Measurements from ENCODE around the gene PMEL. TPM values are rescaled to one million over a fixed set of nuclear protein-coding genes. Genes with fewer than 3 reads are reported as not detected.
A peak's percentile ranks its signal among the peaks of the same experiment; 100 is the strongest.
"Not testable (repeated sequence)": the region's sequence is repeated elsewhere in the genome, so short reads cannot be mapped to it uniquely, and the experiment has no call there.

Gene PMEL
- total and polyA plus RNA-seq, 9 of the 15 experiments (the other 6 are each of a cell fraction or from before 2014, with no cell fraction given) = 0.36 to 2.0 (median 0.98) TPM

- Histone ChIP-seq H3K36me3 (ENCODE audit: control insufficient read depth, insufficient read depth, low read length) (peaks cover 37% of the 10 kb centered on the region), H3K4me1 (replicated peaks in 1 of 2; ENCODE audit: control insufficient read depth in 2 of 2, insufficient read depth in 2 of 2, low read length in 2 of 2) (peaks cover 16 to 44% of the 10 kb centered on the region in 2 experiments), H3K9ac (ENCODE audit: insufficient read depth in 1 of 2, low read depth in 2 of 2, low read length in 2 of 2) (peak overlapping the region in 1 of 2 experiments; percentile 50; a peak in 1 of 4 replicates)
- in situ Hi-C loops (cut with MboI); H3K4me2 ChIP-seq (ENCODE audit: insufficient read depth, low read length); H4K20me1 ChIP-seq (replicated peaks; ENCODE audit: control insufficient read depth, insufficient read depth, low read length); H3K27ac ChIP-seq (ENCODE audit: extremely low read depth, low read depth, low read length); H2AFZ ChIP-seq (ENCODE audit: low read depth, low read length); H3K9me3 ChIP-seq (replicated peaks; ENCODE audit: control insufficient read depth, insufficient read depth, low read depth, low read length); BruUV-seq (replicated peaks); intact Hi-C loops (cut with micrococcal nuclease); ATAC-seq; H3K9me1 ChIP-seq (ENCODE audit: control insufficient read depth, insufficient read depth, low read length); H3K79me2 ChIP-seq (ENCODE audit: control insufficient read depth, insufficient read depth, low read length); CTCF ChIA-PET (ENCODE audit: low intra/inter-chr PET ratio); H3K27me3 ChIP-seq (ENCODE audit: control insufficient read depth in 2 of 2, insufficient read depth in 2 of 2, low read length in 2 of 2); H3K4me3 ChIP-seq; POLR2A ChIA-PET; TF ChIP-seq JUND (tag; IDR thresholded peaks at IDR 0.05; ENCODE audit: borderline replicate concordance, low read depth, low read length): not testable (repeated sequence)
- FAIRE-seq (peak; percentile 49), DNase-seq (ENCODE audit: extremely low read depth in 1 of 4, low spot score in 3 of 4) (peak in 2 of 4 experiments; percentile 27 to 53)
- WGBS (ENCODE audit: insufficient coverage, low coverage, missing lambda C conversion rate) = 34% methylated on average over 5 of the region's 5 CpGs
- peak; percentile 62 for TF ChIP-seq FOSL1 (tag; conservative IDR thresholded peaks at IDR 0.05)
- TF ChIP-seq JUND (IDR thresholded peaks at IDR 0.05; ENCODE audit: borderline replicate concordance, low read depth, low read length) = 0 out of 2 replicates have a peak, but pooled peaks have one; percentile 22
- TF ChIP-seq SMARCE1 (IDR thresholded peaks at IDR 0.05) = 0 out of 2 replicates have a peak, but pooled peaks have one; percentile 25
- peak; percentile 77 for TF ChIP-seq EGR1 (conservative IDR thresholded peaks at IDR 0.05)
- TF ChIP-seq, protein P1, sequence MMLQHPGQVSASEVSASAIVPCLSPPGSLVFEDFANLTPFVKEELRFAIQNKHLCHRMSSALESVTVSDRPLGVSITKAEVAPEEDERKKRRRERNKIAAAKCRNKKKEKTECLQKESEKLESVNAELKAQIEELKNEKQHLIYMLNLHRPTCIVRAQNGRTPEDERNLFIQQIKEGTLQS (IDR thresholded peaks at IDR 0.05) = peak; percentile 60
- TF ChIP-seq, protein P1 (CRISPR knock-in tag; conservative IDR thresholded peaks at IDR 0.05) = not testable (repeated sequence)
- TF ChIP-seq SPI1 (IDR thresholded peaks at IDR 0.05; ENCODE audit: borderline replicate concordance, low read depth, low read length) = peak; percentile 81
- peak; percentile 50 to 65 for TF ChIP-seq KDM1A (IDR thresholded peaks at IDR 0.05)
- peak in 1 of 2 experiments; percentile 44; a peak in 2 of 4 replicates for TF ChIP-seq NRF1 (conservative IDR thresholded peaks at IDR 0.05 in 1 of 2, IDR thresholded peaks at IDR 0.05 in 1 of 2)
Measured at GRCh38 chr12:56003376-56003775, 37.5 kb upstream of the PMEL start.
